GM19455 (cell line): ENCODE data around the gene CEP57.
"Not testable (repeated sequence)": the region's sequence is repeated elsewhere in the genome, so short reads cannot be mapped to it uniquely, and the experiment has no call there.

Experiments used
- ATAC-seq: cut with Tn5 transposase; IDR thresholded peaks from one replicate; pipeline ENCODE4 v1.9.1; 2021; ENCODE audit not compliant: unreplicated experiment

The CEP57 gene

GRCh38 chr11:95853138-95853537, 62.8 kb downstream of the CEP57 start:
- no peak for ATAC-seq

- no peak for ATAC-seq
Observed at GRCh38 chr11:95853862-95854261, 63.6 kb downstream of the CEP57 start.

- ATAC-seq = not testable (repeated sequence)
Observed at GRCh38 chr11:95854362-95854761, 64.1 kb downstream of the CEP57 start.

GRCh38 chr11:95860024-95860423, 69.7 kb downstream of the CEP57 start:
- ATAC-seq = not testable (repeated sequence)

- ATAC-seq = no peak
Observed at GRCh38 chr11:95863486-95864140, 73.3 kb downstream of the CEP57 start.

- ATAC-seq = no peak
Observed at GRCh38 chr11:95867105-95867504, 76.8 kb downstream of the CEP57 start.

- ATAC-seq = not testable (repeated sequence)
Observed at GRCh38 chr11:95870877-95871276, 80.6 kb downstream of the CEP57 start.

GRCh38 chr11:95877291-95877690, 87.0 kb downstream of the CEP57 start:
- ATAC-seq = no peak
